SU-DHL-6 (cell line): ENCODE measurements around the gene IQCH.

Experiments used
- H2AFZ ChIP-seq: fragments of 200-600 bp; sonication (generic); 2 replicates; pipeline ENCODE4 v1.6.1; 2014; ENCODE audit warnings: low read depth, mild to moderate bottlenecking, moderate library complexity, mixed read lengths, antibody characterized with exemption, low read length; ENCODE audit not compliant: severe bottlenecking
- H3F3A ChIP-seq: fragments of 200-600 bp; shearing (Covaris generic); 2 replicates; pipeline ENCODE4 v1.6.0; 2016; ENCODE audit warnings: antibody characterized with exemption, mild to moderate bottlenecking; ENCODE audit not compliant: insufficient read depth
- H3K27ac ChIP-seq: fragments of 200-600 bp; sonication (generic); 2 replicates; pipeline ENCODE4 v1.5.1; 2016; ENCODE audit warnings: low read depth, mild to moderate bottlenecking, low read length, moderate library complexity, mixed read lengths
- H3K27me3 ChIP-seq: fragments of 200-600 bp; sonication (generic), shearing (Covaris generic); 2 replicates; pipeline ENCODE4 v1.6.0; 2014; ENCODE audit warnings: mild to moderate bottlenecking, low read length
- H3K36me3 ChIP-seq: fragments of 200-600 bp; sonication (generic); 2 replicates; pipeline ENCODE4 v1.6.1; 2014; ENCODE audit warnings: mild to moderate bottlenecking, low read length, mixed read lengths
- H3K4me2 ChIP-seq: fragments of 300-600, 200-600 bp; shearing (Covaris generic), sonication (generic); 2 replicates; pipeline ENCODE4 v1.6.0; 2014; ENCODE audit warnings: low read length, low read depth, mild to moderate bottlenecking; ENCODE audit not compliant: poor library complexity, severe bottlenecking
- H3K4me3 ChIP-seq: fragments of 200-600 bp; sonication (generic); 2 replicates; pipeline ENCODE4 v1.5.1; 2014; ENCODE audit warnings: antibody characterized with exemption, low read length, mild to moderate bottlenecking, mixed read lengths; ENCODE audit not compliant: insufficient read depth, poor library complexity, severe bottlenecking
- H3K79me2 ChIP-seq: fragments of 200-600 bp; sonication (generic); 2 replicates; pipeline ENCODE4 v1.6.1; 2014; ENCODE audit warnings: mild to moderate bottlenecking, low read length, moderate library complexity; ENCODE audit not compliant: insufficient read depth
- H3K9ac ChIP-seq: fragments of 200-600 bp; sonication (generic); 2 replicates; pipeline ENCODE4 v1.7.0; 2014; ENCODE audit warnings: mild to moderate bottlenecking, low read length
- H3K9me2 ChIP-seq: fragments of 200-600 bp; sonication (generic); replicated peaks from 2 replicates; pipeline ENCODE4 v1.6.1; 2014; ENCODE audit warnings: low read length; ENCODE audit not compliant: insufficient read depth
- H3K9me3 ChIP-seq: fragments of 200-600 bp; sonication (generic); 2 replicates; pipeline ENCODE4 v1.6.1; 2014; ENCODE audit warnings: low read length, mixed read lengths; ENCODE audit not compliant: insufficient read depth
- H4K20me1 ChIP-seq: fragments of 200-600 bp; sonication (generic); 2 replicates; pipeline ENCODE4 v1.6.1; 2014; ENCODE audit warnings: low read depth, mild to moderate bottlenecking, antibody characterized with exemption, low read length, moderate library complexity, mixed read lengths
- EZH2phosphoT487 ChIP-seq: fragments of 200-600 bp; sonication (generic), shearing (Covaris generic); conservative IDR thresholded peaks from 2 replicates; pipeline ENCODE4 v1.6.1; 2018; ENCODE audit warnings: mild to moderate bottlenecking, antibody characterized with exemption, low read length, moderate library complexity, mixed read lengths
- TF ChIP-seq, protein P1 (sequence below): fragments of 200-600 bp; sonication (generic); IDR thresholded peaks from one replicate; pipeline ENCODE4 v1.5.1; 2017; ENCODE audit warnings: antibody characterized with exemption, mild to moderate bottlenecking, low read length, moderate library complexity; ENCODE audit not compliant: insufficient read depth, poor library complexity, severe bottlenecking

IQCH gene

DNA sequence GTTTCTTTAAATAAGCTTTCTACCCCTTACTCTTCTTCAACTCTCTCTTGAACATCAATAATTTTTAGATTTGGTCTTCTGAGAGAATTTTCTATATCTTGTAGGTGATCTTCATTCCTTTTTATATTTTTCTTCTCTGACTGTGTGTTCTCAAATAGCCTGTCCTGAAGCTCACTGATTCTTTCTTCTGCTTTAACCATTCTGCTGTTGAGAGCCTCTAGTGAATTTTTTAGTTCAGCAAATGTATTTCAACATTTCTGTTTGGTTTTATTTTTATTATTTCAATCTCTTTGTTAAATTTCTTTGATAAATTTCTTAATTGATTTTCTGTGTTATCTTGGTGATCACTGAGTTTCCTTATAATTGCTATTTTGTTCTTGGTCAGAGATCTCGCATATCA is 19.6 kb downstream of the IQCH start:
- no peaks in the 10 kb centered on the region for H3K36me3 ChIP-seq
- H3K4me2 ChIP-seq: no peak overlapping the region
- H3F3A ChIP-seq: no peaks in the 10 kb centered on the region
- H3K4me3 ChIP-seq: no peak overlapping the region
- no peaks in the 10 kb centered on the region for H3K27me3 ChIP-seq
- no peaks in the 10 kb centered on the region for H3K79me2 ChIP-seq
- H3K9me3 ChIP-seq: no peaks in the 10 kb centered on the region
- TF ChIP-seq, protein P1, sequence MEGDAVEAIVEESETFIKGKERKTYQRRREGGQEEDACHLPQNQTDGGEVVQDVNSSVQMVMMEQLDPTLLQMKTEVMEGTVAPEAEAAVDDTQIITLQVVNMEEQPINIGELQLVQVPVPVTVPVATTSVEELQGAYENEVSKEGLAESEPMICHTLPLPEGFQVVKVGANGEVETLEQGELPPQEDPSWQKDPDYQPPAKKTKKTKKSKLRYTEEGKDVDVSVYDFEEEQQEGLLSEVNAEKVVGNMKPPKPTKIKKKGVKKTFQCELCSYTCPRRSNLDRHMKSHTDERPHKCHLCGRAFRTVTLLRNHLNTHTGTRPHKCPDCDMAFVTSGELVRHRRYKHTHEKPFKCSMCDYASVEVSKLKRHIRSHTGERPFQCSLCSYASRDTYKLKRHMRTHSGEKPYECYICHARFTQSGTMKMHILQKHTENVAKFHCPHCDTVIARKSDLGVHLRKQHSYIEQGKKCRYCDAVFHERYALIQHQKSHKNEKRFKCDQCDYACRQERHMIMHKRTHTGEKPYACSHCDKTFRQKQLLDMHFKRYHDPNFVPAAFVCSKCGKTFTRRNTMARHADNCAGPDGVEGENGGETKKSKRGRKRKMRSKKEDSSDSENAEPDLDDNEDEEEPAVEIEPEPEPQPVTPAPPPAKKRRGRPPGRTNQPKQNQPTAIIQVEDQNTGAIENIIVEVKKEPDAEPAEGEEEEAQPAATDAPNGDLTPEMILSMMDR: no peak
- no peak for TF ChIP-seq EZH2phosphoT487
- no peak overlapping the region for H3K27ac ChIP-seq
- no peak overlapping the region for H3K9ac ChIP-seq
- H2AFZ ChIP-seq: no peak overlapping the region
- H4K20me1 ChIP-seq: no peaks in the 10 kb centered on the region
- no peaks in the 10 kb centered on the region for H3K9me2 ChIP-seq

DNA sequence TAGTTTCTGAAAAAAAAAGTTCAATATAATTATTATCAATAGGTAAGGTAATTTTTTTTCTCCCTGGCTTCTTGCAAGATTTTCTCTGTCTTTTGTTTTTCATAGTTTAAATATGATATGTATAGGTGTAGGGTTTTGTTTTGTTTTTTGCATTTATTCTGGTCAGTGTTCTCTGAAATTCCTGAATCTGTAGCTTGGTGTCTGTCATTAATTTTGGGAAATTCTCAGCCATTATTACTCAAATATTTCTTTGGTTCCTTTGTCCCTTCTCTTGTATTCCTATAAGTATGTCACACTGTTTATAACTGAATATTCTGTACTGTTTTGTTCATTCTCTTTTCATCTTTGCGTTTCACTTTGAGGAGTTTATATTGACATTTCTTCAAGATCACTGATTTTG is 22.1 kb downstream of the IQCH start:
- Histone ChIP-seq H3K36me3 (no peaks in the 10 kb centered on the region), H3K9me2 (no peaks in the 10 kb centered on the region), H3K4me3 (no peak overlapping the region), H3F3A (no peaks in the 10 kb centered on the region), H3K4me2 (no peak overlapping the region), H2AFZ (no peak overlapping the region), H3K9ac (no peak overlapping the region), H3K79me2 (no peaks in the 10 kb centered on the region), H3K9me3 (no peaks in the 10 kb centered on the region), H3K27me3 (no peaks in the 10 kb centered on the region), H4K20me1 (no peaks in the 10 kb centered on the region), H3K27ac (no peak overlapping the region)
- TF ChIP-seq EZH2phosphoT487: no peak
- TF ChIP-seq, protein P1: no peak

- no peaks in the 10 kb centered on the region for H4K20me1 ChIP-seq
- H3K79me2 ChIP-seq: no peaks in the 10 kb centered on the region
- H3K9me2 ChIP-seq: no peaks in the 10 kb centered on the region
- H3K9ac ChIP-seq: no peak overlapping the region
- H3K27me3 ChIP-seq: no peaks in the 10 kb centered on the region
- H3K27ac ChIP-seq: no peak overlapping the region
- TF ChIP-seq EZH2phosphoT487: no peak
- TF ChIP-seq, protein P1: no peak
- H3K4me3 ChIP-seq: no peak overlapping the region
- H3K4me2 ChIP-seq: no peak overlapping the region
- no peaks in the 10 kb centered on the region for H3F3A ChIP-seq
- no peaks in the 10 kb centered on the region for H3K36me3 ChIP-seq
- no peak overlapping the region for H2AFZ ChIP-seq
- H3K9me3 ChIP-seq: no peaks in the 10 kb centered on the region
These were observed 25.6 kb downstream of the IQCH start for GRCh38 chr15:67280217-67280616.
